Osteocyte (in vitro differentiated cells): ENCODE results near the gene SLC4A11. TPM values are rescaled to one million over a fixed set of nuclear protein-coding genes. Genes with fewer than 3 reads are reported as not detected.

ENCODE experiments used
- DNase-seq: peaks from one replicate; pipeline ENCODE4 v3.0.0; 2021; ENCODE audit warnings: mixed read lengths; ENCODE audit not compliant: unreplicated experiment; ENCODE audit errors: extremely low spot score
- H3K27ac Mint-ChIP-seq: one replicate; pipeline ENCODE4 v1.8.0; 2021; ENCODE audit warnings: mild to moderate bottlenecking, mixed read lengths; ENCODE audit not compliant: unreplicated experiment
- H3K27me3 Mint-ChIP-seq: one replicate; pipeline ENCODE4 v1.8.0; 2021; ENCODE audit warnings: mixed read lengths; ENCODE audit not compliant: unreplicated experiment
- H3K36me3 Mint-ChIP-seq: one replicate; pipeline ENCODE4 v1.8.0; 2021; ENCODE audit warnings: mixed read lengths; ENCODE audit not compliant: unreplicated experiment
- H3K4me1 Mint-ChIP-seq: one replicate; pipeline ENCODE4 v1.8.0; 2021; ENCODE audit warnings: mixed read lengths; ENCODE audit not compliant: unreplicated experiment
- H3K4me3 Mint-ChIP-seq: one replicate; pipeline ENCODE4 v1.8.0; 2021; ENCODE audit warnings: mild to moderate bottlenecking, moderate library complexity, mixed read lengths; ENCODE audit not compliant: unreplicated experiment
- H3K9me3 Mint-ChIP-seq: one replicate; pipeline ENCODE4 v1.8.0; 2021; ENCODE audit warnings: mixed read lengths; ENCODE audit not compliant: unreplicated experiment
- CTCF ChIP-seq: fragments of 200-600 bp; sonication (generic); IDR thresholded peaks from 2 replicates; pipeline ENCODE4 v1.5.0; 2021; ENCODE audit warnings: antibody characterized with exemption, mild to moderate bottlenecking, moderate library complexity
- total RNA-seq: library from RNA; stranded (reverse); gene quantifications from 2 replicates; pipeline ENCODE4 v1.2.1, GENCODE V29; 2021

SLC4A11 gene
- total RNA-seq, 1 donor from 2014 or later = 3.2 TPM

DNA sequence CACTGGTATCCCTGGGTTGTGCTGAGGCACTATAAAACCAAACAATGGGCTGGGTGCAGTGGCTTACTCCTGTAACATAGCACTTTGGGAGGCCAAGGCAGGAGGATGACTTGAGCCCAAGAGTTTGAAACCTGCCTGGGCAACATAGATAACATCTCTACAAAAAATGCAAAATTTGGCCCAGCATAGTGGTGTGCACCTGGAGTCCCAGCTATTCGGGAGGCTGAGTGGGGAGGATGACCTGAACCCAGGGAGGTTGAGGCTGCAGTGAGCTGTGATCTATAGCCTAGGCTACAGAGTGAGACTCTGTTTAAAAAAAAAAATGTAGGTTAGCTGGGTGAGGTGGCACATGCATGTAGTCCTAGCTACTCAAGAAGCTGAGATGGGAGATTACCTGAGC is 7.7 kb upstream of the SLC4A11 start:
- Mint-ChIP-seq H3K27ac (no peak overlapping the region), H3K4me1 (peaks cover 6% of the 10 kb centered on the region), H3K9me3 (no peaks in the 10 kb centered on the region), H3K36me3 (peaks cover 3% of the 10 kb centered on the region), H3K4me3 (no peak overlapping the region), H3K27me3 (no peaks in the 10 kb centered on the region)
- no peak for TF ChIP-seq CTCF
- DNase-seq = no peak

DNA sequence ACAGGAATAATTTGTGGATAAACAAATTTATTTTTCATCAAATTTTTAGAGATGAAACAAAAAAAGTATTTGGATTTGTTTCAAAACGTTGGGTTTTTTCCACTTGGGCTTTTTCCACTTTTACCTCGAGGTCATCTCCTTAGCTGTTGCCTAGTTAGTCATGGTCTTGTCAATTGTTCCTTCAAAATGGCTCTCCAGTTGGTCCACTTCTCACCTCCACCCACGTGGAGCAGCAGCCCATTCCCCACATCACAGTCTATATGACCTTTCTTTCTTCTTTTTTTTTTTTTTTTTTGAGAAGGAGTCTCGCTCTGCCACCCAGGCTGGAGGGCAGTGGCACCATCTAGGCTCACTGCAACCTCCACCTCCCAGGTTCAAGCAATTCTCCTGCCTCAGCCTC is 6.7 kb upstream of the SLC4A11 start:
- Mint-ChIP-seq H3K9me3 (no peaks in the 10 kb centered on the region), H3K27me3 (no peaks in the 10 kb centered on the region), H3K4me3 (no peak overlapping the region), H3K4me1 (peaks cover 11% of the 10 kb centered on the region), H3K27ac (no peak overlapping the region), H3K36me3 (peaks cover 3% of the 10 kb centered on the region)
- no peak for DNase-seq
- no peak for TF ChIP-seq CTCF

DNA sequence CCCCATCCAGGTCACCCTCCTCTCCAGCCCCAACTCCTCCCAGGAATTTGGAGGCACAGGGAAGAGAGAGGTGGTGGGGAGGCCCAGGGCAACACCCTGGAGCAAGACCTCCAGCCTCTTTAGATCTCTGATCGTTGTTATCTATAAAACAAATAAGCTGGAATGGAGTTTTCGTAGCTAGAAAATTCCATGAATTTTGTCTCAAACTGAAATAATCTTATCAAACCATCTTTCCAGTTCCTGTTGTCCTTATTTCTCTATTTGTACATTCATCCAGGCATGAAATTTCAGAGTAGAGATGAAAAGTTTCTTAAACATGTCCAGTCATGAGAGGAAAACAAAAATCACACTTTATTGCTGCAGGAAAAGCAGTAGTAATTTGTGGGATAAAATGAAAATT is 6.2 kb upstream of the SLC4A11 start:
- Mint-ChIP-seq H3K4me1 (peaks cover 12% of the 10 kb centered on the region), H3K4me3 (no peak overlapping the region), H3K9me3 (no peaks in the 10 kb centered on the region), H3K27me3 (no peaks in the 10 kb centered on the region), H3K27ac (no peak overlapping the region), H3K36me3 (no peaks in the 10 kb centered on the region)
- no peak for DNase-seq
- no peak for TF ChIP-seq CTCF

GRCh38 chr20:3244613-3245012 is 5.6 kb upstream of the SLC4A11 start:
- no peak overlapping the region for H3K27ac Mint-ChIP-seq
- no peak for DNase-seq
- no peak overlapping the region for H3K4me3 Mint-ChIP-seq
- no peaks in the 10 kb centered on the region for H3K9me3 Mint-ChIP-seq
- no peak for TF ChIP-seq CTCF
- H3K36me3 Mint-ChIP-seq = no peaks in the 10 kb centered on the region
- no peaks in the 10 kb centered on the region for H3K27me3 Mint-ChIP-seq
- peaks cover 17% of the 10 kb centered on the region for H3K4me1 Mint-ChIP-seq

GRCh38 chr20:3243718-3244358 is 4.8 kb upstream of the SLC4A11 start:
- no peak overlapping the region for H3K4me3 Mint-ChIP-seq
- DNase-seq = no peak
- peaks cover 19% of the 10 kb centered on the region for H3K4me1 Mint-ChIP-seq
- H3K27me3 Mint-ChIP-seq = no peaks in the 10 kb centered on the region
- no peaks in the 10 kb centered on the region for H3K9me3 Mint-ChIP-seq
- no peak overlapping the region for H3K27ac Mint-ChIP-seq
- no peaks in the 10 kb centered on the region for H3K36me3 Mint-ChIP-seq
- no peak for TF ChIP-seq CTCF
